Measurements from ENCODE around the gene CASKIN2. TPM values are rescaled to one million over a fixed set of nuclear protein-coding genes. Genes with fewer than 3 reads are reported as not detected.

The CASKIN2 gene
- total RNA-seq, 1 experiment from 2014 or later = 40.0 TPM

- DNase-seq (ENCODE audit: low read depth, low spot score) = no peak
- CTCF ChIA-PET = interaction anchor here (0.6 to 1.9 kb wide), 5 partner anchors 8 to 411 kb away, joined by 4 to 10 read pairs (median 7); partner anchors contain the start of gene TSEN54
- BruUV-seq (replicated peaks) = no TSS peak
- intact Hi-C loops (cut with micrococcal nuclease; ENCODE audit: unreplicated experiment) = no loop called here
- ATAC-seq = no peak; the same call in 1 of the 2 replicates
- Histone ChIP-seq H3K9me3 (ENCODE audit: control insufficient read depth, insufficient read depth, low read depth, low read length) (no peaks in the 10 kb centered on the region), H3K4me1 (ENCODE audit: control insufficient read depth, insufficient read depth, low read length) (peaks cover 13% of the 10 kb centered on the region), H3K4me3 (ENCODE audit: low read depth in 2 of 2, low read length in 2 of 2) (peak overlapping the region; percentile 68), H3K27ac (ENCODE audit: low read length) (peak overlapping the region; percentile 73), H3K36me3 (ENCODE audit: control insufficient read depth, insufficient read depth, low read length) (peaks cover 2% of the 10 kb centered on the region; the same call in 1 of the 2 replicates), H3K27me3 (ENCODE audit: control insufficient read depth, insufficient read depth, low read length) (no peaks in the 10 kb centered on the region)
- in situ Hi-C loops (cut with HindIII; ENCODE audit: low pct_unique_long_range_greater_than_20kb, low sequenced_read_pairs) = no loop called here
- TF ChIP-seq, protein P1, sequence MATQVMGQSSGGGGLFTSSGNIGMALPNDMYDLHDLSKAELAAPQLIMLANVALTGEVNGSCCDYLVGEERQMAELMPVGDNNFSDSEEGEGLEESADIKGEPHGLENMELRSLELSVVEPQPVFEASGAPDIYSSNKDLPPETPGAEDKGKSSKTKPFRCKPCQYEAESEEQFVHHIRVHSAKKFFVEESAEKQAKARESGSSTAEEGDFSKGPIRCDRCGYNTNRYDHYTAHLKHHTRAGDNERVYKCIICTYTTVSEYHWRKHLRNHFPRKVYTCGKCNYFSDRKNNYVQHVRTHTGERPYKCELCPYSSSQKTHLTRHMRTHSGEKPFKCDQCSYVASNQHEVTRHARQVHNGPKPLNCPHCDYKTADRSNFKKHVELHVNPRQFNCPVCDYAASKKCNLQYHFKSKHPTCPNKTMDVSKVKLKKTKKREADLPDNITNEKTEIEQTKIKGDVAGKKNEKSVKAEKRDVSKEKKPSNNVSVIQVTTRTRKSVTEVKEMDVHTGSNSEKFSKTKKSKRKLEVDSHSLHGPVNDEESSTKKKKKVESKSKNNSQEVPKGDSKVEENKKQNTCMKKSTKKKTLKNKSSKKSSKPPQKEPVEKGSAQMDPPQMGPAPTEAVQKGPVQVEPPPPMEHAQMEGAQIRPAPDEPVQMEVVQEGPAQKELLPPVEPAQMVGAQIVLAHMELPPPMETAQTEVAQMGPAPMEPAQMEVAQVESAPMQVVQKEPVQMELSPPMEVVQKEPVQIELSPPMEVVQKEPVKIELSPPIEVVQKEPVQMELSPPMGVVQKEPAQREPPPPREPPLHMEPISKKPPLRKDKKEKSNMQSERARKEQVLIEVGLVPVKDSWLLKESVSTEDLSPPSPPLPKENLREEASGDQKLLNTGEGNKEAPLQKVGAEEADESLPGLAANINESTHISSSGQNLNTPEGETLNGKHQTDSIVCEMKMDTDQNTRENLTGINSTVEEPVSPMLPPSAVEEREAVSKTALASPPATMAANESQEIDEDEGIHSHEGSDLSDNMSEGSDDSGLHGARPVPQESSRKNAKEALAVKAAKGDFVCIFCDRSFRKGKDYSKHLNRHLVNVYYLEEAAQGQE (IDR thresholded peaks at IDR 0.05; ENCODE audit: insufficient read depth in 1 of 2, low read depth in 2 of 2, low read length in 1 of 2) = no peak
- TF ChIP-seq SIN3A (IDR thresholded peaks at IDR 0.05; ENCODE audit: borderline replicate concordance, insufficient read depth, low read depth, low read length) (no peak), POLR2AphosphoS5 (IDR thresholded peaks at IDR 0.05; ENCODE audit: low read depth, low read length) (no peak)
- POLR2A ChIA-PET = interaction anchor here (0.6 to 0.7 kb wide), 2 partner anchors 93 to 264 kb away, joined by 3 to 11 read pairs; no protein-coding TSS in a partner anchor
These were observed 9.1 kb upstream of the CASKIN2 start for GRCh38 chr17:75524269-75524969.

- Histone ChIP-seq H3K27me3 (ENCODE audit: control insufficient read depth, insufficient read depth, low read length) (no peaks in the 10 kb centered on the region), H3K27ac (ENCODE audit: low read length) (no peak overlapping the region), H3K36me3 (ENCODE audit: control insufficient read depth, insufficient read depth, low read length) (peaks cover 2% of the 10 kb centered on the region; the same call in 1 of the 2 replicates), H3K9me3 (ENCODE audit: control insufficient read depth, insufficient read depth, low read depth, low read length) (no peaks in the 10 kb centered on the region), H3K4me1 (ENCODE audit: control insufficient read depth, insufficient read depth, low read length) (peaks cover 13% of the 10 kb centered on the region), H3K4me3 (ENCODE audit: low read depth in 2 of 2, low read length in 2 of 2) (no peak overlapping the region)
- DNase-seq (ENCODE audit: low read depth, low spot score) (no peak), ATAC-seq (no peak)
- in situ Hi-C loops (cut with HindIII; ENCODE audit: low pct_unique_long_range_greater_than_20kb, low sequenced_read_pairs) = no loop called here
- ChIA-PET POLR2A (no interaction called here), CTCF (interaction anchor here (1.9 kb wide), 1 partner anchor 7 kb away, joined by 8 read pairs; the partner anchor contains the start of gene TSEN54)
- intact Hi-C loops (cut with micrococcal nuclease; ENCODE audit: unreplicated experiment) = no loop called here
- TF ChIP-seq POLR2AphosphoS5 (IDR thresholded peaks at IDR 0.05; ENCODE audit: low read depth, low read length) = no peak
- TF ChIP-seq, protein P1 (IDR thresholded peaks at IDR 0.05; ENCODE audit: insufficient read depth in 1 of 2, low read depth in 2 of 2, low read length in 1 of 2) = no peak
- BruUV-seq (replicated peaks) = no TSS peak
These were observed 8.3 kb upstream of the CASKIN2 start for GRCh38 chr17:75523647-75524046.

Data from Panc1 (cell line).